ENCODE data around the gene ANXA2R. TPM values are rescaled to one million over a fixed set of nuclear protein-coding genes. Genes with fewer than 3 reads are reported as not detected.
"Not testable (repeated sequence)": the region's sequence is repeated elsewhere in the genome, so short reads cannot be mapped to it uniquely, and the experiment has no call there.

Gene ANXA2R
- total RNA-seq, 1 donor: 9.4 TPM

DNA sequence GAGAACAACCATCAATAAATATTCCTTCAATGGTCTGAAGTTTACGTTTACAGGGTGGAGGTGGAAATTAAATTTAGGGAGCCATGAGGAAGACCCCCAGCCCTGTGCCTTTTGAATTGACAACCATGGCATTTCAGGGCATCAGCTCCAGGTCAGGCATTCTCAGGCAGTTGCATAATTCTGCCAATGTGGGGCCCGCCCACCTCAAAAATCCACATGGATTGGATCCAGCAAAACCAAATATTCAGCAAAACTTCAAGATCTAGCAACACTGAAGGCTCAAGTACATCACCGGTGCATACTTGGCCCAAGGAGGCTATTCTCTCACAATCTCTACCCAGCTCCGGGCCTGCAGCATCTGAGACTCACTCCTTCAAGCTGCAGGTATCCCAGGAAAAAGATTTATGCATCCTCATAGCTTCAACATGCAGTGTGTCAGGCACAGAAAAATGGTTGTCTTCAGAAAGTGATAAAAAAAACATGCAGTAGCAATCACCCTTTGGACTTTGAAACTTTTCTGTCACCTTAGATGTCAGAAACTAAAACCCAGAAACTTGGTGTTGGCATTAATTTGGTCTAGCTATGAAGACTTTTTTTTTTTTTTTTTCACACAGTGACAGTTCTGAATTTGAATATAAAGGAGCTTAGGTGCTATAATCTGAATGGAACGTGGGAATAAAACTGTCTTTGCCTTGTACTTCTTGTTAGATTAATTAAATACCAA, 21.4 kb upstream of the ANXA2R start:
- no peak for DNase-seq (ENCODE audit: low read depth in 2 of 3, low spot score in 2 of 3)

- not testable (repeated sequence) for DNase-seq (ENCODE audit: low read depth in 2 of 3, low spot score in 2 of 3)
These were observed 19.9 kb upstream of the ANXA2R start for GRCh38 chr5:43060020-43060419.

DNA sequence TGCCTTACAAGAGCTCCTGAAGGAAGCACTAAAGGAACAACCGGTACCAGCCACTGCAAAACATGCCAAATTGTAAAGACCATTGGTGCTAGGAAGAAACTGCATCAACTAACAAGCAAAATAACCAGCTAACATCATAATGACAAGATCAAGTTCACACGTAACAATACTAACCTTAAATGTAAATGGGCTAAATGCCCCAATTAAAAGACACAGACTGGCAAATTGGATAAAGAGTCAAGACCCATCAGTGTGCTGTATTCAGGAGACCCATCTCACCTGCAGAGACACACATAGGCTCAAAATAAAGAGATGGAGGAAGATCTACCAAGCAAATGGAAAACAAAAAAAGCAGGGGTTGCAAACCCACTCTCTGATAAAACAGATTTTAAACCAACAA, 15.0 kb upstream of the ANXA2R start:
- DNase-seq (ENCODE audit: low read depth in 2 of 3, low spot score in 2 of 3): not testable (repeated sequence)

- no peak for DNase-seq (ENCODE audit: low read depth in 2 of 3, low spot score in 2 of 3)
These were observed 11.6 kb upstream of the ANXA2R start for GRCh38 chr5:43051684-43052083.

GRCh38 chr5:43050384-43050783, 10.3 kb upstream of the ANXA2R start:
- DNase-seq (ENCODE audit: low read depth in 2 of 3, low spot score in 2 of 3): no peak

DNA sequence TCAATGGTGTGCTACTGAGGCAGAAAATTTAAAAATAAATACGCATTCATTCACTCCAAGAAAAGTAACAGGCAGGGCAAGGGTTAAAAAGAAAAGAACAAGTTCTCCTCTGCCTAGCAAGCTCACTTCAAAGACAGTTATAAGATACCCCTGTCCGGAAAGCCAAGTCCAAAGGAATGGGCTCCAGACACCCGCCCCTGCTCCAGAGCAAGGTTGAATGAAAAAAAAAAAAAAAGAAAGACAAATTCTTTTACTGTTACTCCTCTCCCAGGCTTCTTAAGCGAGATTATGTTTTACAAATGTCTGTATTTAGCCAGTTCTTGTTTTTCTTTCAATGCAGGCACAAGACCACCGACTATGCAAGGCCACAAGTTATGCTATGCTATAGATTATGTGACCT, 9.1 kb upstream of the ANXA2R start:
- no peak for DNase-seq (ENCODE audit: low read depth in 2 of 3, low spot score in 2 of 3)

- no peak for DNase-seq (ENCODE audit: low read depth in 2 of 3, low spot score in 2 of 3)
These were observed 6.4 kb upstream of the ANXA2R start for GRCh38 chr5:43046474-43046873.

- DNase-seq (ENCODE audit: low read depth in 2 of 3, low spot score in 2 of 3): no peak
These were observed 5.1 kb upstream of the ANXA2R start for GRCh38 chr5:43045236-43045635.

DNA sequence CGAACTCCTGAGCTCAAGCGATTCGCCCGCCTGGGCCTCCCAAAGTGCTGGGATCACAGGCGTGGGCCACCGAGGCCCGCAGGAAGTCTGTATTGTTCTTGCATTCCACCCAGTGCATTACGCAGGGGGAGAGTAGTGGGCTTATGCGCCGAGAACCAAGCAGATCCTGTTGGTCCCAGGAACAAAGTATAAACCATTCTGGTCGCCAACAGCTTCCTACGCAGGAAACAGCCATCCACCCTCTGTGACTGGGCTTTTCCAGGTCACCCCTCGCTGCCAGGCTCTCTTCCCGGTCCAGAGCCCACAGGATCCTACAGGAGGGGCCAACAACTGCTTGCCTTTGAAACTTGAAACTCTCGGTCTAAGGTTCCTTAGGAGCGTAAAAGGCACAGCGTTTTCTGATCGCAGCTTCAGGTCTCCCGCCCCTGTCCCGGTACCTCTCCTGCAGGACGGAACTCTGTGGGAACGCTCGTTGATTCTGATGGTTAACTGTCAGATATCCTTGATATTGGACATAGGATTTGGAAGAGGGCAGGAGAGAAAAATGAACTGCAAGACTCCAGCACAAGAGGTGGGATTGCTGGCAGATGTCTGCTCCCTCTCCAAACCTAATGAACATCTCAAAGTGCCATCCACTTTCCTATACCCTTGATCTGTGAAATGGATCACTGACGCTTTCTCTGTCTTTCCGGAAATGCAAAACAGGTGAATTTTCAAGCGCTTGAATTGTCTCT, 4.2 kb upstream of the ANXA2R start:
- no peak for DNase-seq (ENCODE audit: low read depth in 2 of 3, low spot score in 2 of 3)

- DNase-seq (ENCODE audit: low read depth in 2 of 3, low spot score in 2 of 3): no peak
These were observed 3.3 kb upstream of the ANXA2R start for GRCh38 chr5:43043400-43043756.

- peak; percentile 45 to 88 (median 86) for DNase-seq (ENCODE audit: low read depth in 2 of 3, low spot score in 2 of 3)
These were observed 2.7 kb upstream of the ANXA2R start for GRCh38 chr5:43042626-43043399.

DNA sequence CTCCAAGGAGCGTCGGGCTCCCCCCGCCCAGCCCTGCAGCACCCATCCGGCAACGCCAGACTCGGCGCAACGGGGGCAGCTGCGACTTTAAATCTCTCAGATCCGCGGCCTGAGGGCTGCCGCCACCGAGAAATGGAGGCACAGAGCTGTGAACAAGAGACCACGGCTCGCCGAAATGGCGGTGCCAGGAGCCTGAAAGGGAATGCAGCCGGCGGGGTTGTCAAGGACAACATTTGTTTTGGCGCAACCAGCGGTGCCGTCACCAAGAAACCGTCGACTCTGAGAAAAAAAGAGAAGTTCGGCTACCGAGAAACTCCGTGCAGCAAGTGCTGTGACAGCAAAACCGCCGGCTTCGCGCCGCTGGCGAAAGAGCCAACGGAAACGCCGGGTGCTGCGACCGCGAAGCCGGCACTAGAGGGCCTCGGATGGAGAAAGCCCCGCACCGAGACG, 2.1 kb upstream of the ANXA2R start:
- peak; percentile 77 to 98 (median 96) for DNase-seq (ENCODE audit: low read depth in 2 of 3, low spot score in 2 of 3)

- peak in 2 of 3 donors; percentile 77 to 78 for DNase-seq (ENCODE audit: low read depth in 2 of 3, low spot score in 2 of 3)
These were observed 1.6 kb upstream of the ANXA2R start for GRCh38 chr5:43041669-43042175.

GRCh38 chr5:43041110-43041668, 1.1 kb upstream of the ANXA2R start:
- DNase-seq (ENCODE audit: low read depth in 2 of 3, low spot score in 2 of 3): peak in 2 of 3 donors; percentile 37 to 55

- DNase-seq (ENCODE audit: low read depth in 2 of 3, low spot score in 2 of 3): peak; percentile 41 to 74 (median 68)
These were observed 440 bp downstream of the ANXA2R start for GRCh38 chr5:43039471-43040286.

GRCh38 chr5:43039152-43039470, 1.0 kb downstream of the ANXA2R start:
- no peak for DNase-seq (ENCODE audit: low read depth in 2 of 3, low spot score in 2 of 3)

- no peak for DNase-seq (ENCODE audit: low read depth in 2 of 3, low spot score in 2 of 3)
These were observed 1.6 kb downstream of the ANXA2R start for GRCh38 chr5:43038496-43038989.

DNA sequence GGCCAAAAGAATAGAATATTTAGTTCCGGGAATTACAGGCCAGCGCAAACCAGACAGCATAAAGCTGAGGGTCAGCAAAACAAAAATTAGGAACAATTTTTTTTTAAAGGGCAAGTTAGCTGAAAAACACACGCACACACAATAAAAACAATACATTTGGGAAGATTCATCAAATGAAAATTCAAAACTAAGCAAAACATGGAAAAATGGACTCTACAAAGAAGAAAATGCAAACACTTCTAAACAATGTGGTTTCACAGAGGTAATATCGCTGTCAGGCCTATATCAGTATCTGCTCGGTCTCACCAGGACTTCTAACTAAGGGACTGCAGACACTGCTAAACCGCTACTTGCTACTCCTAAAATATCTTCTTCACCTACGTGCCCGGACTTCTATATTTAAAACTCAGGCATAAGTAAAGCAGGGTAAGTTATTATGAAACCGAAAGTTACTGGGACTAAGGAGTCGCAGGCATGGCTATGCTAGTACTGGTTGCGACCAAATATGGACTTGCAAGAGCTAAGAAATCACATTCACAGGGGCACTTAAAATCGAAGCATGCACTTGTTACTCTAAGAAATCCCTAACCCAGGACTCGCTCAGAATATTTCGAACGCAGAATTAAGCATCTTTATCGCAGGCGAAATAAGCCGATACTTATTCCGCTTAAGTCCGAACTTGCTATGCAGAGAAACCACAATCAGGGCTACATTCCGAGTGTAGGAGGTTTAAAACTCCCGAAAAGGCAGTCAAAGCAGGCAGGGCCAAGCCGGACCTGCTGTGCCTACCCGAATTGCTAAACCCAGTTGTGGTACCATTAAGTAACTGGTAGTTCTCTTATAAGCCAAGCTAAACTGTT, 2.3 kb downstream of the ANXA2R start:
- DNase-seq (ENCODE audit: low read depth in 2 of 3, low spot score in 2 of 3): peak in 2 of 3 donors; percentile 51 to 65
